ENCODE data around the gene CPEB1.
A peak's percentile ranks its signal among the peaks of the same experiment; 100 is the strongest.
"Not testable (repeated sequence)": the region's sequence is repeated elsewhere in the genome, so short reads cannot be mapped to it uniquely, and the experiment has no call there.

Gene CPEB1

DNA sequence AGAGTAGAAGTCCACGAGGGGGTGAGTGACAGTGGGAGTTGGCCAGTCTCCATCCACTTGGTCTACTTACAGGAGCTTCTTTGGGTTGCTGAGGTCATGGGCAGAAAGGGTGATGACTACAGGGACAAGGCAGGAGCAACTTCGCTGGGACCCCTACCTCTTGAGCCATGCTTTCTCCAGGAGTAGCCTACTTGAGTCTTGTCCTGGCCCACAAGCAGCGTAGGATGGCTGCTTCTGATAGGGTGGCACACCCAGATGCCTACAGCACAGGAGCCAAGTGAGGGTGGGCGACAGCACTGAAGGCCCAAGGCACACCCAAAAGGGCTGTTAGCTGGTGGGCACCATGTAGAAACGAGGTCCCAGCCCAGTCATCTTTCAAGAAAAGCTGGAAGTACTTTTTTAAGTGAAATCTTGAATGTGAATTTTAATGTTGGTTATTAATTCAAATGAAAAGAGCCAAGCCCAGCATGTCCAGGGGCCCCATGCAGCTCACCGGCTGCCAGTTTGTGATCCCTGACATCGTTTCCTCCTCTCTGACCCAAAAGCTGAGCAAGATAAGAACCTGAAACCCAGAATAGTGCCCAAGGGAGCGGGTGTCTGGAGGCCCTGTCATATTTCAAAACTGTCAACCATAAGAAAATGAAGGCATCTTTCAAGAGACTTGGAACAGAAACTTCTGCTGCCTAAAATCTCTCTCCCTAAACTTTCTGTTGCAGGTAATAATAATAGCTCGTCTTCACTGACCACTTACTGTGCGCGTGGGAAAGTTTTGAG, 2.2 kb upstream of the CPEB1 start:
- DNase-seq (ENCODE audit: low read depth in 2 of 3, low spot score in 2 of 3): no peak

DNA sequence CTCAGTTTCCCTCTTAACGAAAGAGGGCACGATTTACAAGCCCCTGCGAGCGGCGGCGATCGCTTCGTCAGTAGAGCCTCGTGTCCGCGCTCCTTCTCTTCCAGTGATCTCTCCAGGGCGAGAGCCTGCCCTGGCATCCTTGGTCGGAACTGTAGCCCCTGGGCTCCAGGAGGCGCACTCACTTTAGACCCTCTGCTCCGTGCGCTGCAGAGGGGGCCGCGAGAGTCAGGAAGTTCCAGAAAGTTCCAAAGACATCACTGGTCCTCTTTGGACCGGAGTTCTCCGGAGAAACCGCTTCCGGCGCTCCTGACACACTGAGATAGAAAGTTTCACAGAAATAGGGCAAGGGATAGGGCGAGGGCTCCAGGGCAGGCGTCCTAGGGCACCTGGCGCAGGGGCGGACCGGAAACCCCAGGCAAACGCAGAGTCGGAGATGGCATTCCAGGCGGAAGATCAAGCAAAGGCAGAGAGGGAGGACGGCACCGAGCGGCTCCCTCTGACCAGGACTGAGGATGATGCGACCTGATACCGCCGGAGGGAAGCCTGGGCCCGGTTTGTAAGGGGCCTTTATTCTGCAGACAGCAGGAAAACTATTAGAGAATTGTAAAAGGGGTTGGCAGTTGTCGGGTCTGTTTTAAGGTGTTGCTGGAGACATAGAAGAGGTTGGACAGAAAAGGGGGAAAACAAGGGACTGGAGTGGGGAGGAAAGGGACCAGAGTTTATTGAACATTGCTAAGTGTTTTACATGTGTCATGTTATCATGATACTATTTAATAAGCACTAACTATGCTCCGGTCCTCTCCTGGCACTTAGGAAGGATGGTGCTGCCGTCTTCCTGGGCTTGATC, 1.3 kb upstream of the CPEB1 start:
- no peak for DNase-seq (ENCODE audit: low read depth in 2 of 3, low spot score in 2 of 3)

DNA sequence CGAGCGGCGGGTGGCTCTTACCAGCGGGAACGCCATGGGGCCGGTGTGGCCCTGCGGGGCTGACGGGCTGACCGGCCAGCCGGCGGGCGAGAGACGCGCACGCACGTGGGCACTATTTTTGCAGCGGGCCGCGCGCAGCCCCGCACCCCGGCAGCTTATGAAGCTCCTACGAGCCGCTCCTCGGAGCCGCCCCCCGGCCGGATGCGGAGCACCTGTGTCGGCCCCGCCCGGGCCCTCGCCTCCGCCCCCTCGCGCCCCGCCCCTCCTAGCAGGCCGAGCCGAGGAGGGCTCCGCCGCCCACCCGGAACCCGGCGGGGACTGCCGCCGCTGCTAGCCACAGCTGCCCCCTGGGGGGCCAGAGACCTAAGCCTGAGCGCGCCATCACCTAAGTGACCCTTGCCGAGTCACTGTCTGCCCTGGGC, 683 bp upstream of the CPEB1 start:
- DNase-seq (ENCODE audit: low read depth in 2 of 3, low spot score in 2 of 3): peak in 2 of 3 experiments; percentile 22 to 27

DNA sequence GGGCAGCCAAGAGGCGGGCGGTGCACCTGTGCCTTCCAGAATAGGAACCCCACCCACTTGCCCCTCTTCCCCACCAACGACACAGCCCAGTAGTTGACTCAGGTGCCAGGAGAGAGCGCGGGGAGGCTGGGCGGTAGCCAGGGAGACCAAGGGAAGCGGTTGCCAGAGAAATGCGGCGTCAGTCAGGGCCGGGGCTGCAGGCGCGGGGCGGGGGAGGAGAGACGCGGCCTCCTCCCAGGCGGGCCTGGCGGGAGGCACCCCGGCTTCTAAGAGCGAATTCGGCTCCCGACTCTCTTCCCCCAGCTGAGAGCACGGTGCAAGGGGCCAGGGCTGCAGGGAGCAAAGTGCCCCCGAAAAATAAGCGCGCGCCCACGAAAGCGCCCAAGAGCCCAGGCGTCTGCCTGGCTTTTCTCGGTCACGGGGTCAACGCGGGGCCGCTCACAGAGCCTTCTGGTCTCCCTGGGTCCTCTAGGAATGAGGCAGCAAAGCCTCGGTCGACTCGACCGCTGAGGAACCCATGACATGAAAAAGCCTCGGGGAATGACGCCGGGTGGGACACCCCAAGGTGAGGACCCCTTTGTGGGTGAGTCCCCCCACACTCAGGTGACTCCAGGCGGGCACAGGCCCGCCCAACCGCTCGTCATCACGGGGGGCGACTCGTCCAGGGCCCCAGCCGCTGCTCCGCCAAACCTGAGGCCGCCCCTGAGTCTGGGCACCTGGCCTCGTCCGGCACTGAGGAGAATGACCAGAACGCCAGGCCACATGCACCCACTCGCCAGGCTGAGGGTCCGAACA, 716 bp downstream of the CPEB1 start:
- no peak for DNase-seq (ENCODE audit: low read depth in 2 of 3, low spot score in 2 of 3)

DNA sequence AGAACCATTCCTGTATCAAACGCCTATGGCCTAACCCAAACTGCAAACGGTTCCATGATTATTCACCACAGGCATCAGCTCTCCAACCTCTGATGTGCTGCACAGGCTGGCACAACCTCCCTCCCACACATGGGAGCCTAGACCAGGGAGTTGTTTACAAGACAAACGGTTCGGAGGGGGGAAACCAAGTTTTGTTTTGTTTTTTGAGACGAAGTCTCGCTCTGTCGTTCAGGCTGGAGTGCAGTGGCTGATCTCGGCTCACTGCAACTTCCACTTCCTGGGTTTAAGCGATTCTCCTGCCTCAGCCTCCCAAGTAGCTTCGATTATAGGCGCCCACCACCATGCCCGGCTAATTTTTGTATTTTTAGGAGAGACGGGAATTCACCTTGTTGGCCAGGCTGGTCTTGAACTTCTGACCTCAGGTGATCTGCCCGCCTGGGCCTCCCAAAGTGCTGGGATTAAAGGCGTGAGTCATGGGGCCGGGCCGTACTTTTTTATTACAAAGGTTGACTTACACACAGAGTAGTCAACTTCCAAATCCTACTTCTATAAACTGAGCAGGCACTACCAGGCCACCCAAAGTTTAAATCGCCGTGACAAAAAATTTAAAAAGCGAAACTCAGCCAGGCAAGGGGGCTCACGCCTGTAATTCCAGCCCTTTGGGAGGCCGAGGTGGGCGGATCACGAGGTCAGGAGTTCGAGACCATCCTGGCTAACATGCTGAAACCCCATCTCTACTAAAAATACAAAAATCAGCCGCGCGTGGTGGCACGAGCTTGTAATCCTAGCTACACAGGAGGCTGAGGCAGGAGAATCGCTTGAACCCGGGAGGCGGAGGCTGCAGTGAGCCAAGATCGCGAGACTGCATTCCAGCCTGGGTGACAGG, 2.0 kb downstream of the CPEB1 start:
- DNase-seq (ENCODE audit: low read depth in 2 of 3, low spot score in 2 of 3): not testable (repeated sequence)

DNA sequence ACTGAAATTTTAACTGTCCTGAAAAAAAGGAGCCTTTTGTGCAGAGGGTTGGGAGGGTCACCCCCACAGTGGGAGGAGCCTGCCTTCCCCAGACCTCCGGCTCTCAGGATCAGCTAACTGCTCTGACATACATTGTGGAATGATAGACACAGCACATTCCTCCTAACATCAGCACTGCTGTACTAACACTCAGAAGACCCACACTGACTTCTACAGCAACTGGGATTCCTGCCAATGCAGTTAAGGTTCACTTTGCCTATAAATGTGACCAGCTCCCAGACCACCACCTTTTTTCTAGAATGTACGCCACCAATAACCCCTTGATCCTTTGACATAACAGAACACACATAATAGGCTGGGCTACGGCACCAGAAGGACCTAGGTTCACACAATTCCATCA, 3.2 kb downstream of the CPEB1 start:
- DNase-seq (ENCODE audit: low read depth in 2 of 3, low spot score in 2 of 3): no peak

DNA sequence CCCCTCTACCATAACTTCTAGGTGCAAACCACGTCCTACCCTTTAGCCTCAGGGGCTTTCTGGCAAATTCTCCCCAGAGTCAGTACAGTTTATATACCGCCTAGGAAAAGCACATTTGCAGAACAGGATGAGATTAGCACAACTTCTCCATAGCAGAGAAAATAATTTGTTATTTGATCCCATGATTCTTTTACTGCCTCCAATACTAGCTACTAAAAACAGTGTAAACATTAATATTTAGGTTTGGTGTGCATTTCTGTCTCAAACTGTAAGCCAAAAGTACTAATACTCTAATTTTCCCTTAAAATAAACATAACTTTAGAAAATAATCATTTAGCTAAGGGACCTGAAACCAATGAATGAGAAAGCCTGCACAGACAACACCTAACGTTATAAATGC, 4.5 kb downstream of the CPEB1 start:
- no peak for DNase-seq (ENCODE audit: low read depth in 2 of 3, low spot score in 2 of 3)

DNA sequence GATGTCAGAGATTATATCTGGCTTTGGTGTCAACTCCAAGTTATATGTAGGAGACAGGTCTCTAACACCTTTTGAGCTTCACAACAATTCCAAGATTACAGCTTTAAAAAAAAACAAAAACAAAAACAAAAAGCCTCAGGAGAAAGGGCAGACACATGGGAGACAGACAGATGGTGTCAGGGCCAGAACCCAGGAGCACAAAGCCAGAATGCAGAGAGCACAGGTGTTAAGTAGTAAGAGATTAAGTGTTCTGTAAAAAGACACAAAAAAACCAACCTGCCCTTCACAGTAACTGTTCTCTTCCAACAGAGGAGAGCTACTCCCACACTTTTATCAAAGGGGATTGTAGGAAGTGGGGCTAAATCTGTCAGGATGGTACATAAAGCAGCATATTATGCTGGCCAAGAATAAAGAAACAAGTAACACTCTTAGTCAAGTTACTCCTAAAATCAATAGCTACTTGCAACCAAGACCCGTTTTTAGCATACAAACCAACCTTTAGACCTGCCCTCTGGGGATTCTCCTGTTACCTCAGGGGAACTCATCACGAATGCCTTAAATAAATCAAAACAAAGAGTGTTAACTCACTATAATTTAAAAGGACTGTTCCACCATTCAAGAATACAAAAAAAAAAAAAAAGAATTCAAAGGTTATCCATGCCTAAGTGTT, 5.9 kb downstream of the CPEB1 start:
- DNase-seq (ENCODE audit: low read depth in 2 of 3, low spot score in 2 of 3): no peak

DNA sequence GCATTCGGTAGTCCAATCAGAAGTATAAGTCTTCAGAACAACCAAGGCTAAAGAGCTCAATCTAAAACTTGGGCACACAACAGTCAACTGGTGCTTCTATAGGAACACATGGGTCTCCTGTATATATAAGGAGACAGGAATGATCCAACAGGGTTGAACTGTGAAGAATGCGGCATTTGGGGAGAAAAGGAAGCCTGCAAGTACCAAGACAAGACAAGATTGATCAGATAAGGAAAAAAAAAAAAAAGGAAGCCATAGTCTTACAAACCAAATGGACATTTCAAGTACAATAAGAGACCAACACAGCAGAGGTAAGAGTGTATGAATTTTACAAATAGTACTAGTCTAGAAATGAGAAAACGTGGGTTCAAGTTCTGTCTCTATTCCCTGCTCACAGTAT, 6.5 kb downstream of the CPEB1 start:
- no peak for DNase-seq (ENCODE audit: low read depth in 2 of 3, low spot score in 2 of 3)

DNA sequence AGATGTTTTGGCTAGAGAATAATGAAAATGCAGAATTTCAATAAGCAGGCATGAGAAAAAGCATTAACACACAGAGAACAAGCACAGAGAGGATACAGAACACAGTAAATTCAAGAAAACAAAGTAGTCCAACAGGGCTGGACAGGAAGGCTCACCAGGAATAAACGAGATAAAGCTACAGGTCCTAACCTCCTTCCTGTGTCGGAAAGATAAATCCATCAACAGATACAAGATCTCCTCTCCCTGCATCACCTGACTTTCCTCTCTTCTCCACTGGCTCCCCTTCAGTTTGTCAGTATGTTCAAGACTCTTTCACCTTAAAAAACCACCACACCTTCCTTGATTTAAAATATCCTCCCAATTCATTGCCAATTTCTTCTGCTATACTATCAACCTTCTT, 11.4 kb downstream of the CPEB1 start:
- DNase-seq (ENCODE audit: low read depth in 2 of 3, low spot score in 2 of 3): no peak

DNA sequence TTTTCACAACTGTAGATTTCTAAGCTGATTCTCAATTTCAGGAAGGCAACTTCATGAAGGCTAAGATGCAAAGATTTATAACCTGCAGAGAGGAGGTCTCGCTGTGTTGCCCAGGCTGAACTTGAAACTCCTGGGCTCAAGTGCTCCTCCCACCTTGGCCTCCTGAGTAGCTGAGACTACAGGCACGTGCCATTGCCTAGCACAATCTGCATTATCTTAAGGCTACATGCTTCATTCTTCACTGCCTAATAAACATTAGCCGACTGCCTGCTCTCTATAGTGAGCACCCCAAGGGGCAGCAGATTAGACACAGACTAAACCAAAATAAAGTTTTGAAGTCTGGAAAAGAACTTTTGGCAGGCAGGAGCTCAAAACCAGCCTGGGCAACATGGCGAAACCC, 17.1 kb downstream of the CPEB1 start:
- no peak for DNase-seq (ENCODE audit: low read depth in 2 of 3, low spot score in 2 of 3)

DNA sequence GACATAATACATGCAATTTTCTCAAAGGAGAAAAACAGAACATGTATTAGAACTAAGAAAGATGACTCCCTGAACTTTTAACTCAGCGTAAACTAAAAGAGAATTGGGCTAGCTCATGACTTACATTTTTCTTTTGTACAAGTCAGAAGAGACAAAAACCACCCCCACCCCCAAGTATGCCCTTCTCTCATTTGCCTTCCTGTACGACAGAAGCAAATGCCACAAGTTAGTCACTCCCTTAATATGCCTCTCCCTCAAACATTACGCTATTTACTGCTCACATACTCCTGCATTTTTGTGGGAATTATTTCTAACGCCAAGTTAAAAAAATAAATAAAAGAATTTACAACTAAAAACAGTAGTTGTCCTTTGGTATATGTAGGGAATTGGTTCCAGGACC, 22.0 kb downstream of the CPEB1 start:
- no peak for DNase-seq (ENCODE audit: low read depth in 2 of 3, low spot score in 2 of 3)

DNA sequence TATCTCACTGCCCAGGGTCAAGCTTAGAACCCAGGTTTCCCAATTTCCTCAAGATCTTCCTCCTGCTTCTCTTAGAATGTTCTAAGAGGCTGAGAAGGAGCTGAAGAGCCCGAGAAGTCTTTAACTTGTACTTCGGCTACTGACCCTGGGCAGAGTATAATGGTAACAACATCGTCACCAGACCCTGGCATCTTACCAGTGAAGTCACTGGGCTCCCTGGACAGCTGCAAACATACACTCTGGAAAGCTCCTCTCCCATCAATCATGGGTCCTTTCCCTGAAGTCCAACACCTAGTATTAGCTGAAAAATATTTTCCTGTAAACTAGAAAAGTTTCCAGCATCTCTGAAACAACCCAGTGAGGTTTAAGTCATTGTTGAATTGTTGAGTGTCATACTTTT, 22.7 kb downstream of the CPEB1 start:
- DNase-seq (ENCODE audit: low read depth in 2 of 3, low spot score in 2 of 3): no peak

DNA sequence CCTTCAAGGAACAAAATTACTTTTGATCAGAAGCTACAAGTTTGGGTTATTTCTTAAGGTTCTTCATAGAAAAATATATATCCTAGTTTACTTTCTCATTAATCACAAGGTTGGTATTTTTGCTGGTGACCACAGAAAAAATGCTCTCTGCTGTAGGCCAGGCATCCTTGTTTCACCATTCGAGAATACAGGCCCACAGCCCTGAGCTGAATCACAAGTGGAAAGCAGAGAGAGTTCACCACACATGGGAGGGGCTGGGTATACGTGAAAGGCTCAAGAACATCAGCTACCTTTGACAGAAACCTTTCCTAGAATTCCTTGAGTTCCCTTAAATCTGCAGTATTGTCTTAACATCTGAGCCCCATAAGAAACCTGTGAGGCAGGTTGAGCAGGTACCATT, 23.2 kb downstream of the CPEB1 start:
- no peak for DNase-seq (ENCODE audit: low read depth in 2 of 3, low spot score in 2 of 3)

DNA sequence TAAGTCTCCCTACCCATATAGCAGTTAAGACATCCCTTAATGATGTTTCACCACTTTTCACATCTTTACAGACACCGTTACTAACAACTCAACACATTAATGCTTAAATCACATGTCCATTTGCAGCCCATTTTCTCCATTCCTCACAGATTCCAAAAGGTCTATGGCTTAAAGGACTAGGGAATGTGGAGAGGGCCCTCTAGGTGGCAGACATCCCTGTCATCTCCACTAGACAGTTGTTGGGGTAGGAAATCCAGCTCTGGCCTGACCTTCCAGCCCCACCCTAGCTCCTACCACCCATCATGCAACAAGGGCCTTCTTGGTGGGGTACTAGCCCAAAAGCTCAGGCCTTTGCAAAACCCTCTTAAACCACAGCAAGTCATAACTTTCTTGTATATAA, 25.2 kb downstream of the CPEB1 start:
- DNase-seq (ENCODE audit: low read depth in 2 of 3, low spot score in 2 of 3): no peak

DNA sequence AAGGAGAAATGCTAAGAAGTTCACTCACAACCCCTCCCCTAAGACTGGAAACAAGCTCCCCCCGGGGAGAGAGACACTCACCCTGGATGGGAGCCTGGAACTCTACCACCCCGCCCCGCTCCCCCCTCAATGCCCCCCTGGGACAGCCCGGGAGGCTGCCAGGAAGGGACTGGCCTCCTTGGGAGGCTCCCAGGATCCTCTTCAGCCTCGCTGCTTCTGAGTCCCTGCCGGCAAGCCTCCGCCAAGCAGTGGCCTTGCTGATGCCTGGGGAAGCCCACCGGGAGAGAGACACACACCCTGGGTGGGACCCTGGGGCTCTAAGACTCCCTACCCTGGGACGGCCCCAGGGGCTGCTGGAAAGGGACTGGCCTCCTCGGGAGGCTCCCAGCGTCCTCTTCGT, 33.4 kb downstream of the CPEB1 start:
- DNase-seq (ENCODE audit: low read depth in 2 of 3, low spot score in 2 of 3): no peak

DNA sequence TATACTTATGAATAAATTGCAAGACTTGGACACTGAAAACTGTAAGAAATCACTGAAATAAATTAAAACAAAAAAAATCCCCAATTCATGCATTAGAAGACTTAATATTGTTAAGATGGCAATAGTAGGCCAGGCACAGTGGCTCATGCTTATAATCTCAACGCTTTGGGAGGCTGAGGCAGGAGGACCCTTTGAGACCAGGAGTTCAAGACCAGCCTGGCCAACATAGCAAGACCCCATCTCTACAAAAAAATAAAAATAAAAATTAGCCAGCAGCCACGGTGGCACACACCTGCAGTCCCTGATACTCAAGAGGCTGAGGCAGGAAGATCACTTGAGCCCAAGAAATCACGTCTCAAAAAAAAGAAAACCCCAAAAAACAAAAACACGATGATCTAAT, 35.8 kb downstream of the CPEB1 start:
- DNase-seq (ENCODE audit: low read depth in 2 of 3, low spot score in 2 of 3): no peak

DNA sequence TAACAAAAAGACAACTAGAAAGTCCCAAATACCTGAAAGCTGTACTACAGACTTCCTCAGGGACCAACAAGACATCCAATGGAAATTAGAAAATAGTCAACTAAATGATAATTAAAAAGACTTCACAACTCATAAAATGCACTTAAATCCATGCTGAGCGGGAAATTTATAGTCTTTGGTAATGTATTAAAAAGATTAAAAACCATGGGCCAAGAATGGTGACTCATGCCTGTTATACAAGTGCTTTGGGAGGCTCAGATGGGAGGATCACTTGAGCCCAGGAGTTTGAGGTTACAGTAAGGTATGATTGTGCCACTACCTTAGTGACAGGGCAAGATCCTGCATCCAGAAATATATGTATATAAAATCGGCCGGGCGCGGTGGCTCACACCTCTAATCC, 45.0 kb downstream of the CPEB1 start:
- DNase-seq (ENCODE audit: low read depth in 2 of 3, low spot score in 2 of 3): no peak

DNA sequence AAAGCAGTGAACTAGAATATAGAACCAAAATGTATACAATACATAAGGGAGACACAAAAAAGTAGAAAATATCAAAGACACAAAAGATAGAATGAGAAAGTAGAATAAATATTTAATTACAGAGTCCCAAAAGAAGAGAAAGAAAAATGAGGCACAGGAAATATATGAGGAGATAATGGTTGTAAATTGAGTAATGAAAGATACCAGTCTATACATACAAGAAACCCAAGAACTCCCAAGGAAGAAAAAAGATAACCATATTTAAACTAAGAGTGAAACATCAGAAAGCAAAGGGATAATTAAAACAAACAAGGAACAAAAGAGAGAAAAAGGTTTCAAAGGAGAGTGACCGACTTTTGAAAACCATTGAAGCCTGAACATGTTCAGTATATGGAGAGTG, 47.3 kb downstream of the CPEB1 start:
- no peak for DNase-seq (ENCODE audit: low read depth in 2 of 3, low spot score in 2 of 3)

DNA sequence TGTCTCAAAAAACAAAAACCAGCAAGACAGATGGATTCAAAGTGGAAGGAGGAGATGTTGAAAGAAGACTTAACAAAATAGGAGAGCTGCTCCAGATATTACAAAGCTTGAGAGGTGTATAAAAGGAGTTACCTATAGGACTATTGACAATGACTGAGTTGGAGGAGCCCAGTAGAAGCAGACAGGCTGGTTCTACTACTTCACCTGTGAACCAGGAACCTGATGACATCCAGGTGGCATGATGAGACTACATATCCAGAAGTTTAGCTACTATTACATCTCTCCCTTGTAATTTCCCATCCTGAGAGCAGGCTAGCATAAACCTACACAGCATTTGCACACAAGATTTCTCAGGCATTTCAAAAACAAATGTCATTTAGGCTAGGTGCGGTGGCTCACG, 49.3 kb downstream of the CPEB1 start:
- DNase-seq (ENCODE audit: low read depth in 2 of 3, low spot score in 2 of 3): no peak

Data from activated CD8-positive, alpha-beta memory T cell treated with anti-CD3 and anti-CD28 coated beads for 48 hours (primary cell).